Gastroesophageal sphincter (tissue), 3 donors: ENCODE measurements around the gene ZC3H7A.

Experiments
- CTCF ChIP-seq, 4 experiments: fragments of 200-600 bp in 2 of 4; fragments of 450-650 bp in 2 of 4; sonication (generic) in 1 of 4; IDR thresholded peaks; one replicate each; pipeline ENCODE4 v1.5.1; 2017 to 2019; ENCODE audit warnings: antibody characterized with exemption in 4 of 4, mild to moderate bottlenecking in 2 of 4, moderate library complexity in 2 of 4
- POLR2A ChIP-seq, 2 donors: fragments of 450-650 bp; IDR thresholded peaks; one replicate each; pipeline ENCODE4 v1.6.1; 2017; ENCODE audit warnings: antibody characterized with exemption in 2 of 2, mild to moderate bottlenecking in 2 of 2, moderate library complexity in 1 of 2
- POLR2AphosphoS5 ChIP-seq: sonication (generic); formaldehyde crosslinking; IDR thresholded peaks from one replicate; pipeline ENCODE4 v1.6.1; 2017; ENCODE audit warnings: antibody characterized with exemption

GRCh38 chr16:11726008-11726407, 71.0 kb downstream of the ZC3H7A start:
- no peak for TF ChIP-seq POLR2AphosphoS5
- no peak for TF ChIP-seq CTCF (IDR thresholded peaks at IDR 0.05)
- no peak for TF ChIP-seq POLR2A (IDR thresholded peaks at IDR 0.05)
